Amniotic epithelial cell (primary cell): ENCODE results near the gene JMJD6.
"Not testable (repeated sequence)": the region's sequence is repeated elsewhere in the genome, so short reads cannot be mapped to it uniquely, and the experiment has no call there.

ENCODE experiments used
- DNase-seq: peaks from one replicate; pipeline ENCODE4 v3.0.0-alpha.2; 2010; ENCODE audit warnings: low read depth

JMJD6 gene

DNA sequence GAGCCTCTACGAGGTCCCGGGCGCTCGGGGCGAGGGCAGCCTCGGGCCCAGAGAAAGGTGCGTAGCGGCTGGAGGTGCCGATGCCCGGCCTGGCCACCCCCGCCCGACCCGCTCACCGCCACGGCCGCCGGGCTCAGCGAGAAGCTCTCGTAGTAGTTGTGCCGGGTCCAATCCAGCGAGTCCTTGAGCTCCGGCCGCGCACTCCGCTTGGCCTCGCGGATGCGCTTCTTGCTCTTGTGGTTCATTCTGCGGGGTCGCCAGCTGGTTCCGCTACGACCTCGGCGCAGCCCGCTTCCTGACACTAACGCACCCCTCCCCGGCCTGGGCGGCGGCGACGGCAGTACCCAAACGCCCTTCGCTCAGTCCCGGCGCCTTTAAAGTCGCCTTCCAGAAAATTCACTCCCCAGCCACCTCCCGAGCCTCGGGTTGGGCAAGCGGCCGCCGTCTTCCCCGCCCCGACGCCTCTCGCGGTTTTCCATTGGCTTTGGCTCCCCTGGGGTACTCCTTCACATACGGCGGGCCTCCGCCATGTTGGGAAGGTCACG, at the start of gene JMJD6:
JMJD6 (minus strand) TSS at position 376 of the 545 bp plus-strand sequence; CDS start at position 245, 131 bp downstream.
- peak; percentile 95 for DNase-seq

DNA sequence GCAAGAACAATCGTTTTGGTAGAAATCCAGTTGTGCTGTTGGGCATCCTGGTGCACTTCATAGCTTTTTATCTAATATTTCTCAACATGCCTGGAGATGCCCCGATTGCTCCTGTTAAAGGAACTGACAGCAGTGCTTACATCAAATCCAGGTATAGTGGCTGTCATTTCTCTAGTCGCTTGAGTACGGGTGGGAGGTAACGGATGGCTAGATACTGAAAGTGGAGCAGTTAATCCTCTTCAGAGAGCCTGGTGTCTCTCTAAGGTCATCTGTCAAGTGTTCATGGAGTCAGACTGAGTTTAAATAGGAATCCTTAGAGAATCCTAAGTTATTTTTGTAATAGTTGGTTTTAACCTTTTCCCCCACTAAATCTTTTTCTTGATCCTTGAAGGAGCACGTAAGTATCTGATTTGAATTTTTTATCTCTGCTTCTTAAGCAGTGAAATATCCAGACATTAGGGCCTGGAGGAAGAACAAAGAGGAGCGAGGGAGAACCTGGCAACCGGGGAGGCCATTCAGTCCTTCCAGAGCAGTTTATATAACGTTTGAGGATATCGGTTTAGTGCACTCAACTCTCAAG, 48.7 kb upstream of the JMJD6 start:
- DNase-seq, result peak; percentile 9

DNA sequence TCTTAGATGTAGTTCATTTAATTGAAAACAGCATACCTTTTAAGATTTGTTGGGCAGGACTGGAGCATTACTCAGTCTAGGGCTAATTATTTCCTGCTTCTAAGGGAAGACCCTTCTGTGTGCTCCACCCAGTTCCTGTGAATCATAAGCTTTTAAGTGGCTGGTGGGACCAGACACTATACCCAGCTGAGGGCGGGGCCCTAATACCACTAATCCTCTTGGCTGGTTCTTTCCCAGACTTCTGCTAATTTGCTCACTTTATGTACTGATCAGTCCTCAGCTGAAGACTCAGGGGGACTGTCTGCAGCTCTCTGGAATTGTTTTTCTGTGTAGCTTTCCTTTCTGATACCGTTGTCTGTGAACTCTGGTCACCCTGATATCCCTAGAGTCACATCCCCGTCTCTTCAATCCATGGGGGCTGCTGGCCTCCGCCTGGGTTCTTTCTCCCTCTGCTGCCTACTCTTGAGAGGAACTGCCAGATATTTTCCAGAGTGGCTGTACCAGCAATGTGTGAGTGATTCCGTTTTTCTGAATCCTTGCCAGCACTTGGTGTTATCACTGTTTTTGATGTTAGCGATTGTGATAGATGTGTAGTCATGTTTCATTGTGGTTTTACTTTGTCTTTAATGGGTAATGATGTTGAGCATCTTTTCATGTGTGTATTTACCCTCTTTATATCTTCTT, 46.6 kb upstream of the JMJD6 start:
- peak; percentile 97 for DNase-seq

- no peak for DNase-seq
These were observed 32.2 kb upstream of the JMJD6 start for GRCh38 chr17:76758570-76758969.

DNA sequence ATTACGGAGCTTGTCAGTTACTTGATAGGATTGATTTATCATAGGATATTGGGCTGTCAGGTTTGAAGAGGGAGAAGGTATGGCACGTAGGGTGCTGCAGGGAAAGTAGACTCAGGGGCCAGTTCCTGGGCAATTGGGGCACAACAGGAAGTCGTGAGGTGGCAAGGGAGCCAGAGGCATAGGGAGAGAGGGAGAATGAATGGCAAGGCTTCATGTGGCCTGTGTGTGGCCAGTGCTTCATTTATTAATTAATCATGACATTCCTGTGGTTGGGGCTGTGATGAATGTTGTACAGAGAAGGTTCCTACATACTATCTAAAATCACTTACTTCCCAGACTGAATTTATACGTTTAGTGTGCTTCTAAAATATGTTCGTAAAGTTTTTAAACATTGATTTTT, 30.9 kb upstream of the JMJD6 start:
- no peak for DNase-seq

- no peak for DNase-seq
These were observed 28.9 kb upstream of the JMJD6 start for GRCh38 chr17:76755285-76755684.

- DNase-seq, result no peak
These were observed 26.9 kb upstream of the JMJD6 start for GRCh38 chr17:76753061-76753961.

DNA sequence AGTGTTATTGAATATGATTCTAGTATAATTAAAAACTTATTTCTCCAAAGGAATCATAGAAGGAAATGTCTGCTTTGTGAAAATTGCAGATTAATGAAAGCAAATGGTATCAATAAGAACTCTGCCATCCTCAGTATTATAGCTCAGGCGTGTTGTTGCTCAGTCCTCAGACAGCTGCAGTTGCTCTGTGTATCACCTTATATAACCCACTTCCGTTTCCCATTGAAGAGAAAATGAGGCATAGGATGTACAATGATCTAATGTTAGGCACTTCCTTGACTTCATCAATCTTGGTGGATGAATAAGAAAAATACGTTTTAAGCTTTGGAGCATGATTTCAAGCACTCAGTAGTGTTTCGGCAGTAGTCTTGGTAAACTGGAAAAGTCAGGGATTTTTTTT, 25.6 kb upstream of the JMJD6 start:
- no peak for DNase-seq

DNA sequence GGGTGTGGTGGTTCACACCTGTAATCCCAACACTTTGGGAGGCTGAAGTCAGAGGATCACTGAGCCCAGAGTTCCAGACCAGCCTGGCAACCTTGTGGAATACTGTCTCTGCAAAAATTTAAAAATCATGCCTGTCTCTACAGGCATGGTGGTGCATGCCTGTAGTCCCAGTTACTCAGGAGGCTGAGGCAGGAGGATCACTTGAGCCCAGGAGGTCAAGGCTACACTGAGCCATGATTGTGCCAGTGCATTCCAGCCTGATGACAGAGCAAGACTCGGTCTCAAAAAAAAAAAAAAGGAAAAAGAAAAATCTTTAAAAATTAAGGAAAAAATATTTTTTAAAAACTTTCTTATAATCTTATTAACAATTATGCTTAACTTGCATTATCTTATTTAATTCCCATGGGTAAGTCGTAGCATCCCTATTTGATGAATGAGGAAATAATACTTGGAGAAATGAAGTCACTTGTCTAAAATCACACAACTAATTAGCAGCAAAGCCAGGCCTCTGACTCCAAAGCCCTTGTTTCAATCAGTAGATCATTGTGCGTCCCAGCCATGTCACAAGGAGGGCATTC, 25.1 kb upstream of the JMJD6 start:
- no peak for DNase-seq

- DNase-seq, result no peak
These were observed 22.3 kb upstream of the JMJD6 start for GRCh38 chr17:76748657-76749056.

DNA sequence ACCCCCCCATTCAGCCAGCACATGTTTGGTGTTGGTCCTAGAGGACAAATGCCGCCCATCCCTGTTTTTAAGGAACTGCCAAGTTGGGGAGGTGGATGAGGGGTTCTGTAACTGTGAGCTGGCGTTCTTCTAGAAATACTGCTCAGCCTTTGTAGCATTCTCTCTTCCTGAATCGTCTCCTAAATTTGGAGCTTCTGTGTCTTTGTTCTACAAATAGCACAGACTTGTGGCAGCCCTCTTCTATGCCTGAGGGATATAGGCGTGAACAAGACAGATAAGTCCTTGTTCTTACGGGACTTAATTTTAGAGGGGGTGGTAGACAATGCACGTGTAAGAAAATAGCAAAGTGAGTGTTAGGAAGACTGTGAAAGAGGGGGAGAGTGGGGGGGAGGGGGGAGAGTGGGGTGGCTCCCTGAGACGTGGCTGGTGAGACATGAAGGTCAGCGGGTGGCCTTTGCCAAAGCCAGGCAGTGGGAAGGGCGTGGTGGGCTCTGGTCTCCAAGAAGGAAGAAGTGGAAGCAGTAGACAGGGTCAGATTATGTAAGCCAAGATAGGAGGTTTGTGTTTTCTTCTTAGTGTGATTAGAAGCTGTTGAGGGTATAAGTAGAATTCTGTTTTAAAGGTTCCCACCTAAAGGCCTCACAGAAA, 21.4 kb upstream of the JMJD6 start:
- no peak for DNase-seq

- peak; percentile 47 for DNase-seq
These were observed 19.4 kb upstream of the JMJD6 start for GRCh38 chr17:76745785-76746184.

DNA sequence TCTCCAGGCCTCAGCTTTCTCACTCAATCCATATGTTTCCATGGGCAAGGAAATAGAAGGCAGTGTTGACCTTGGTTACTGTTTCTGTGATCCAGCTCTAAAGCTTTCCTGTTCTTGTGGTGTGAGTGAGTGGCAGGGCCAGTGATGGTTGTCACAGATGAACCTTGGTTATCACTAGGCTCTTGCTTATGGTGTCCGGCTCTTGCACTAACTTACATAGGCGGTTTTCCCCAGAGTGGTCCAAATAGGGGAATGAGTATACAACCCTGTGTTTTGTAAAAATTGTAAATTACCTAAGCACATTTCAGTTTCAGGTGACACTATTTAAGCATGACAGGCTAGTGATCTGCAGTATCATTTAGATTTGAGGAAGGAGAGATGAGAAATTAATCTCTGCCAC, 18.3 kb upstream of the JMJD6 start:
- no peak for DNase-seq

GRCh38 chr17:76742958-76743357, 16.6 kb upstream of the JMJD6 start:
- DNase-seq, result no peak

DNA sequence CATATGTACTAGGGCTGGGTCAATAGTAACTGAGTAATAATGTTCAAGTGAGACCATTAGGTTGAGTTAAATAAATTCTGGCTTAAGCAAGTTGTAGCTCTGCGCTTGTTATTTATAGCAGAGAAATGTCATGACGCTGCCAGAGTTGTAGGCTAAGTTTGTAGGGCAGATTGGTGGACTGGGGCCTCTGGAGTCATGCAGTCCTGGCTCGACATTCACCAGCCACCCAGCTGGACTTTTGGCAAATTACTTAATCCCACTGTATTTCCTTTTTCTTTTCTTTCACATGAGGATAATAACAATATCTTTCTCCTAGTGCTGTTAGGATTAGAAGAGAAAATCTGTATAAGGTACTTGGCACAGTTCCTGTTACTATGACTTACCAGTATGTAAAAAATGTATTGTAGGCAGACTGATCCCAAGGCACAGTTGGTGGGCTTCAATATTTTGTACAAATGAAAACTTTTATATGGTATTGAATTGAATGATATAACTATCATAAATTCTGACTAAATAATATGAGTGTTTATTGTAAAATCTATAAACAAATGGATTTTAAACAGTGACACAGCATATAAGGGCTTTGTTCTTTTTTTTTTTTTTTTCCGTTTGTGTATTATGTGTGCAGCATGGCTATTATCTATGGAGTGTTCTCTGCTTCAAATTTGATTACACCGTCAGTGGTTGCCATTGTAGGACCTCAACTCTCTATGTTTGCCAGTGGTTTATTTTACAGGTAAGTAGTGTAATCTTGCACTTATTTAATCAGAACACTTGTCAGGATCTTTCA, 14.1 kb upstream of the JMJD6 start:
- peak; percentile 68 for DNase-seq

DNA sequence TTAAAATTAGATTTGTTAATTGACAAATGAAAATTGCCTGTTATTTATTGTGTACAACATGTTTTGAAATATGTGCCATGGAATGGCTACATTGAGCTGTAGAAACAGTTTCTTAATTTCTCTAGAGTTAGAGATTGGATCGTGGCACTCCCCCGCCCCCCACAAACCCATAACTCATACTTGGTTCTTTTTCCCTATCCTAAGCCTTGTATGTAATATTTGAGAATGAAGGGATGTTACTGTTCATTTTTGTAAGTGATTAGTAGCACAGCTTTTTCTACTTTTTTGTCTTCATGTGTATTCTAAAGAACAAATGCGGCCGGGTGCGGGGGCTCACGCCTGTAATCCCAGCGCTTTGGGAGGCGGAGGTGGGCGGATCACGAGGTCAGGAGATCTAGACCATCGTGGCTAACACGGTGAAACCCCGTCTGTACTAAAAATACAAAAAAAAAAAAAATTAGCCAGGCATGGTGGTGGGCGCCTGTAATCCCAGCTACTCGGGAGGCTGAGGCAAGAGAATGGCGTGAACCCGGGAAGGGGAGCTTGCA, 13.2 kb upstream of the JMJD6 start:
- not testable (repeated sequence) for DNase-seq

DNA sequence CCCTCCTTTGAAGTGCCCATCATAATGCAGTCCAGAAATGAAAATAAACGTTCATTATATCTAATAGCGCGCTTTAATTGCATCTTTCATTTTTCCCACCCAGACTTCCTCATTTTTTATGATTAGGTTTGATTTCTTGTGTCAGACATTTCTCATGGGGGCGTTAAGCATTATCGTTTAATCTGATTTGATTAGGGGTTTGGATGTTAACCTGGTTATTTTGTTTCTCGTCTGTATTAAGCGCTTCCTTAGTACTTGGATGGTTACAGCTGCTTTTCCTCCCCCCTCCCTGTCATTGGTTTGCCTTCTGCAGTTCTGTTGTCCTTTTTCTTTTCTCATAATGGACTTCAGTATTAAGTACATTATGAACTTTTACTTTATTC, 12.1 kb upstream of the JMJD6 start:
- no peak for DNase-seq

- DNase-seq, result peak; percentile 92
These were observed 11.5 kb upstream of the JMJD6 start, which contains the start of gene MFSD11 for GRCh38 chr17:76737676-76738467. TSS of gene MFSD11 (plus strand) at chr17:76738119. CDS start at chr17:76738353, 234 bp downstream.

GRCh38 chr17:76737082-76737675, 10.8 kb upstream of the JMJD6 start, which contains the start of gene SRSF2:
TSS of gene SRSF2 (minus strand) at chr17:76737331. CDS start at chr17:76737160, 171 bp downstream.
- peak; percentile 97 for DNase-seq
